Measurements from ENCODE around the gene KIF13A.
"Not testable (repeated sequence)": the region's sequence is repeated elsewhere in the genome, so short reads cannot be mapped to it uniquely, and the experiment has no call there.

The KIF13A gene

DNA sequence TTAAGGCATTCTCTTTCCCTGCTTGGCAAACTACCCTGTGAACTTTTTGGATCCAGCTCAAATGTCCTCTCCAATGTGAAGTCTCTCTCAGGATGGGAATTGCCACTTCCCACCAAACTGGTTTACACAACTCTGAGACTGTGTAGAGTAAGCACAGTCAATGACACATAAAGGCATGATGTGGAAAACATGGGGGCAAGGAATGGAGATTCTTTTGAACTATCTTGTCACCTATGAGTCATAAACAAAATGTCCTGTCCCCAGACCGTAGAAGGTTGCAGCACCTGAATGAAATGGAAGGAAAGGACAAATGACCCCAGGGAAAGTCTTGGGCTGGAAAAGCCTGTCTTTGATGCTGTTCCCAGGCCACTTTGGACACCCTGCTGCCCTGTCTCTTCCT, 11.0 kb upstream of the KIF13A start:
- DNase-seq (ENCODE audit: low read depth, low spot score) = no peak

DNA sequence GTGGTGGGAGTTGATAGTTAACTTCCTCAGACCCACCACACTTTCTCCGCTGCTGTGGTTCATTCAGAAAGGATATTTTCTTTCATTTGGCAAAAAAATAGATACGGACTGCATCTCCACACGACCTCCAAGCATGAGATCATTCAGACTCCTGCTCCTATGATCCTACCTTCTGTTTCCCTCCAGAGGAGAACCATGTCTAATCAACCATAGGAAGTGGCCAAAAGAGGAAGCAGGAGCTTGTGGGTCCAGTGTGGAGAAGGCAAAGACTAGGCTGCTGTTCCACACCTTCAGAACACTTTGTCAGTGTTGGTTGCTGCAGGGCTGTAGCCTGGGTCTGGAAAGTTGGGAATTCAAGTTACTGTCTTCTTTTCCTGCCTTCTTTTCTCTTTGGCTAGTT, 10.6 kb upstream of the KIF13A start:
- no peak for DNase-seq (ENCODE audit: low read depth, low spot score)

DNA sequence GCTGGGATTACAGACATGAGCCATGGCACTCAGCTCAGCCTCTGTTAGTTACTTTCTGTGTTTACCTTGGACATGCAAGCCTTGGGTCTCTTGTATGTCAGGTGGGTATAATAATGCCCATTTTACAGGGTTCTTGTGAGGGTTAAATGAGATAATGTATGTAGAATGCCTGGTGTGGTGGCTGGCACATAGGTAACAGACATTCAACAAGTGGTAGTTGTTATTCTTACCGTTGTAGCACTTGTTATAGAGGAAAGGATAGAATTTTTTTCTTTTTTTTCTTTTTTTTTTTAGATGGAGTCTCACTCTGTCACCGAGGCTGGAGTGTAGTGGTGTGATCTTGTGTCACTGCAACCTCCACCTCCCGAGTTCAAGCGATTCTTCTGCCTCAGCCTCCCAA, 8.0 kb upstream of the KIF13A start:
- no peak for DNase-seq (ENCODE audit: low read depth, low spot score)

- DNase-seq (ENCODE audit: low read depth, low spot score) = no peak
Observed at GRCh38 chr6:17994019-17994418, 6.6 kb upstream of the KIF13A start.

DNA sequence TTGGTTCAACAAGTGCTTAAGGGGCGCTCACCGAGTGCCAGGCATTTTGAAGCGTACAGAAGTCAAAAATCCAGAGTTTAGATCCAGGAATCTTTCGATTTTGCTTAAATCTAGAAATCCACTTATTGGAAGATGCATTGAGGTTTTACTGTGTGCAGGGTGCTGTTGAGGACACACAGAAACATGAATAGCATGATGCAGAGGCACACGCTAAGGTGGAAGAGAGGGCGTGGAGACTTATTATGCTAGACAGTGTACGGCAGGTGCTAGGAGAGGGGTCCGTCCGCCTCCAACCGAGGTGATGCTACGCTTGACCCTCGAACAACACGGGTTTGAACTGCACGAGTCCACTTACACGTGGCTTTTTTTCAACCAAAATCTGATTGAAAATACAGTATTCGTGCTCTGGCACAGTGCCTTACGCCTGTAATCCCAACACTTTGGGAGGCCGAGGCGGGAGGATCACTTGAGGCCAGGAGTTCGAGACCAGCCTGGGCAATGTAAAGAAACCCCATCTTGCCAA, 1.0 kb upstream of the KIF13A start:
- no peak for DNase-seq (ENCODE audit: low read depth, low spot score)

GRCh38 chr6:17987697-17988421, 424 bp upstream of the KIF13A start:
- DNase-seq (ENCODE audit: low read depth, low spot score) = no peak

DNA sequence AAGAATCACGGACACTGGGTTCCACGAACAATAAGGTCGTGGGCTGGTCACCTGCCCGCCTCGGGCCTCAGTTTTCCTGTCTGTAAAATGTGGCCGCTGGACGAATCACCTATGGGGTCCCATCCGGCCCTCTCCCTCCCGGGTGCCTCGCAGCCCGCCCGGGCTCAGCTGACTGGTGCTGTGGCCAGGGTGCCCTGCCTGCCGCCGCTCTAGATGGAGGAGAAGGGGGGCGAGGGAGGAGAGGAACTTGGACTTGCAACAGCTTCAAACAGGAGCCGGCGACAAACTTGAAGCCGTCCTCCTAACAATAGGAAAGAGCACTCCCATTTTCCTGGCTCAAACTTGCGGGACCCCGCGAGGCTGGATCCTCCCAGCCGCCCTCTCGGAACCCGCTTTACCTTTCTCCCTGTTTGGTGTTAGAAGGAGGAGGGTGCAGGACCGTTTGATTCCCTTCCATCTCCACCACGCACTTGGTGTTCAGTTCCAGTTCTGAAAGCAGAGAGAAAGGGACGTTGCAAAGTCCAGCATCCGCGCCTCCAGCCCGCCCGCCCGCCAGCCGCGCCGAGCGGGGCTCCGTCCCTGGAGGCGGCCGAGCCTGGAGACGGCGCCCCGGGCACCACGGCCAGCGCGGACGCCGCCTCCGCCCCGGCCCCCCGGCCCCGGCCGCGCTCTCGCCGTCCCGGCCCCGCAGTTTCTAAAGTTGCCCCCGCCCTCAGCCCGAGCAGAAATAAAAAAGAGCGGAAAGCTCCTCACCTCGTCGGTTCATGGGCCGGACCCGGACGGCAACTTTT, 584 bp downstream of the KIF13A start:
- DNase-seq (ENCODE audit: low read depth, low spot score) = no peak

GRCh38 chr6:17985934-17986655, 1.3 kb downstream of the KIF13A start:
- no peak for DNase-seq (ENCODE audit: low read depth, low spot score)

- no peak for DNase-seq (ENCODE audit: low read depth, low spot score)
Observed at GRCh38 chr6:17984812-17985670, 2.4 kb downstream of the KIF13A start.

DNA sequence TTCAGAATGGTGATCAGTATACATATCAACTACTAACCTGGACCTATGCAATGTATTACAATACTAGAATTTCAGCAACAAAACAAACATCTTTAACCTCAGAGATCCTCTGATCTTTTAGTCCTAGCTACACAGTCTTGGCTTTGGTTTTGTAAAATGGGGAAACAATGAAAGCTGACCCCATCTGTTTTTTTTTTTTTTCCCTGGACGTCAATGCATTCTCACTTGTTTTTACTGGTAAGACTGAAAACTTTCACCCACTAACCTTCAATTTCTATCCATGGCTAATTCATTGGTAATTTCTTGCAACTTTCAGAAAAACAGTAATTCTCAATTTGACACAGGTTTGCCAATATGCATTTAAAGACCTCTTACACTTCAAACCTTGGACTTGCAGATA, 3.0 kb downstream of the KIF13A start:
- DNase-seq (ENCODE audit: low read depth, low spot score) = no peak

- DNase-seq (ENCODE audit: low read depth, low spot score) = no peak
Observed at GRCh38 chr6:17983730-17984129, 3.7 kb downstream of the KIF13A start.

- no peak for DNase-seq (ENCODE audit: low read depth, low spot score)
Observed at GRCh38 chr6:17980329-17980728, 7.1 kb downstream of the KIF13A start.

- DNase-seq (ENCODE audit: low read depth, low spot score) = no peak
Observed at GRCh38 chr6:17979479-17979878, 8.0 kb downstream of the KIF13A start.

DNA sequence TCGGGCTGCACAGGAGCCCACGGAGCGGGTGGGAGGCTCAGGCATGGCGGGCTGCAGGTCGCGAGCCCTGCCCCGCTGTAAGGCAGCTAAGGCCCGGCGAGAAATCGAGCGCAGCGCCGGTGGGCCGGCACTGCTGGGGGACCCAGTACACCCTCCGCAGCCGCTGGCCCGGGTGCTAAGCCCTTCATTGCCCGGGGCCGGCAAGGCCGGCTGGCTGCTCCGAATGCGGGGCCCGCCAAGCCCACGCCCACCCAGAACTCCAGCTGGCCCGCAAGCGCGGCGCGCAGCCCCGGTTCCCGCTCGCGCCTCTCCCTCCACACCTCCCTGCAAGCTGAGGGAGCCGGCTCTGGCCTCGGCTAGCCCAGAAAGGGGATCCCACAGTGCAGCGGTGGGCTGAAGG, 11.2 kb downstream of the KIF13A start:
- not testable (repeated sequence) for DNase-seq (ENCODE audit: low read depth, low spot score)

GRCh38 chr6:17974570-17975368, 12.7 kb downstream of the KIF13A start:
- DNase-seq (ENCODE audit: low read depth, low spot score) = no peak

DNA sequence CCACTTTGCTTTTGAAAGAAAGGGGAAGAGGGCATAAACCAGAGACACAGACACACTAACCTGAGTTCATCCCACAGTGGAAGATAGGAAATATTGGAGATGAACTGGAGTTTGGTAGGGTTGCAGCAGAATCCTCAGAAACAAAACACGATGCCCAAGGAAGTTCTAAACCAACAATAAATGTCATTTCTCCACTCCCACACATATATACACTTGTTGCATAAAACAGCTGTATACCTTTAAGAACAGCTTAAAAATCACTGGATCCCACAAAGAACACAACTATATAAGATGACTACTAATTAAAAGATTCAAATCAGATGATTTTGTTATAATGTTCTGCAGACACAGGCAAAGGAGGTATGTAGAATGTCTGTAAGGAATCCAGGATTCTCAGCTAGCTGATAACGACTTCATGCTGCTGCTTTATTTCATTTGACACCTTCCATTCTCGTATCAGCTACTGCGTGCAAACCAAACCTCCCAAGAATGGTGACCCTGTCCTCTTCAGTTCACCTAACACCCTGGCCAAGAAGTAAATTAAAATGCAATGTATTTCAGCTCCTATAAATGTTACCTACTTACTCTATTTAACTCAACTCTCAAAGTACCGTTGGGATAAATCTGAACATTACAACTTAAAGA, 14.3 kb downstream of the KIF13A start:
- no peak for DNase-seq (ENCODE audit: low read depth, low spot score)

DNA sequence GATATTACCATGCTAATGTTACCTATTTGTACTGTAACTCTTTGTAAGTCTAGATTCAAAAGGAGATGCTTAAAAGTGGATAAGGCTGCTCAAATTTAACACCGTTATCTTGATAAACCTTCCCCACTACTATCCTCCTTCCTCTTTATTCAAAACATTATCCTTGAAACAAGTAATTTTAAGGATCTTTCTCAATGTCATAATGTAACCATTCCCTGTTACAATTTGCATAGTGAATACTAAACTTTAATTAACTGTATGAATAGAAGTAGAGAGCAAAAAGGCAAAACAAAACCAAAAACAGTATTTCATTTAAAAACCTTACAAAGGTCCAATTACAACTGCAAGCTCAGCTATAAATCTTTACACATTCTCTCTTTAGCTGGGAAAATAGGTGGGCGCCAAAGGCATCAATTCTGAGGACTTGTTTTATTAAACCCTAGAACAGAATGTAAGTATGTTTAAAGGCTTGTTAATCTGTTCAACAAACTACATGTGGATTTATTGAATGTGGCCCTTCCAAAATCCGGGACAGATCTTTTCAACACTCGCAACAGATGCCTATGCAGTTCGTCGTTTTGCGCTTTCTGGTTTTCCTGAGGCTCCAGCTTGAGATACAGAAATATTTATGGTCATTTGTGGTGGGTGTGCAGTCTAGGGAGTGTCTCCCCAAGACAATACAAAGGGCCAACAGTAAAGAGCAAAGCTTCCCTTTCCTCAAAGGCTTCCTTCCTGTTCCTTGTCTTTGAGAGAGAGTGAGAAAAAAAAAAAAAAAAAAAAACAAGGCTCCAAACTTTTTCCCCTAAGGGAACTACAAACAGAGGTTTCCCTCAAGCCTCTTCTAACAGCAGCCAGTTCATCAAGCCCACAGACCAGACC, 15.1 kb downstream of the KIF13A start:
- no peak for DNase-seq (ENCODE audit: low read depth, low spot score)

DNA sequence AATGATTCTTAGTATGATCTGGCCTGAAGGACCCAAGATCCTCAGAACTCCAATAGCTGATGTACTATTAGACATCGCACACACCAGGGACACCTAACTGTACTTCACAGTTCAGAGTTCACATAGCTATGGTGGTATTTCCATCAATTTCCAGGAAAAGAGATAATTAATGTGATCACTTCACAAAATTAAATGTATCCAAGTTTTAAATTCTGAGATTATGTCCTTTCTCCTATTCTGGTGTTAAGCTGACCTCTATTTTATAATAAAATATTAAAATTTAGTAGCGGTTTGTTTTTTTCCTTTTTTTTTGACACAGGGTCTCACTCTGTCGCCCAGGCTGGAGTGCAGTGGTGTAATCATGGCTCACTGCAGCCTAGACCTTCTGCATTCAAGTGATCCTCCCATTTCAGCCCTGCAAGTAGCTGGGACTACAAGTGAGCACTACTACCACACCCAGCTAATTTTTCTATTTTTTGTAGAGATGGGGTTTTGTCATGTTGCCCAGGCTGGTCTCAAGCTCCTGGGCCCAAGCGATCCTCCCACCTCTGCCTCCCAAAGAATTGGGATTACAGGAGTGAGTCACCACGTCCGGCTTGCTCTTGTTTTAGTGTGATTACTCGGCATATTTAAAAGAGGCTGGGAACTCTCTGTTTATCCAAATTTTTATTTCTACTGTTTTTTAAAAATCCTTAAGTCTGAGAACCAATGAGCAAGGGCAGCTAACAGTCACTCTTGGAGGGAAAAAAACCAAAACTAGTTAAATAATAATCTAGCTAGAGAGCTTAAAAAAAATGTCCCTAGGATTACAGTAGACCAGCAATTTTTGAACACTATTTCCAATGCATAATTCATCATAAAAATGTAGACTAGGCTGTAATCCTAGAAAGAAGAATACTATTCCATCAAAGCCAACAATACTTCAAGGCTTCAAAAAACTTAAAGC, 16.0 kb downstream of the KIF13A start:
- no peak for DNase-seq (ENCODE audit: low read depth, low spot score)

Data from activated naive CD8-positive, alpha-beta T cell treated with anti-CD3 and anti-CD28 coated beads, Interleukin-2, amount 50 U/mL, for 16 hours (primary cell).